Measurements from ENCODE around the gene WDPCP.
A peak's percentile ranks its signal among the peaks of the same experiment; 100 is the strongest.

DNA sequence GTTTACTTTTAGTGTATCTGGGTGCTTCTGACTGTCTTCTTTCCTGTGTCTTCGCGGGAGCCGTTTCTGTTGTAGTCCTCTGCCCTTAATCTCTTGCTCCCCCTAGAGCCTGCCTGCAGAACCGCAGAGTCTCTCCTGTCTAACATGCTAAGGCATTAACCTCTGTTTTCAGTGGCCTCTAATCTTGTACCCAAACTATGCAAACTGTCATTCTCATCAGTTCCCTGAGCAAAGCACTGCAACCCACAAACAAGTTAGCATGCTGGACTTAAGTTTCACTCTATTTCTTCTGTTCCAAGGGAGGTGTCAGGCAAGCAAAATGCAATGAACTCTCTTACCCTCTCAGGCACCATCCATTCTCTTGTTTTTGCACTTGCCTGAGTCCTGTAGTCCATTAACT, 399.3 kb downstream of the WDPCP start:
- TF ChIP-seq, protein P1, sequence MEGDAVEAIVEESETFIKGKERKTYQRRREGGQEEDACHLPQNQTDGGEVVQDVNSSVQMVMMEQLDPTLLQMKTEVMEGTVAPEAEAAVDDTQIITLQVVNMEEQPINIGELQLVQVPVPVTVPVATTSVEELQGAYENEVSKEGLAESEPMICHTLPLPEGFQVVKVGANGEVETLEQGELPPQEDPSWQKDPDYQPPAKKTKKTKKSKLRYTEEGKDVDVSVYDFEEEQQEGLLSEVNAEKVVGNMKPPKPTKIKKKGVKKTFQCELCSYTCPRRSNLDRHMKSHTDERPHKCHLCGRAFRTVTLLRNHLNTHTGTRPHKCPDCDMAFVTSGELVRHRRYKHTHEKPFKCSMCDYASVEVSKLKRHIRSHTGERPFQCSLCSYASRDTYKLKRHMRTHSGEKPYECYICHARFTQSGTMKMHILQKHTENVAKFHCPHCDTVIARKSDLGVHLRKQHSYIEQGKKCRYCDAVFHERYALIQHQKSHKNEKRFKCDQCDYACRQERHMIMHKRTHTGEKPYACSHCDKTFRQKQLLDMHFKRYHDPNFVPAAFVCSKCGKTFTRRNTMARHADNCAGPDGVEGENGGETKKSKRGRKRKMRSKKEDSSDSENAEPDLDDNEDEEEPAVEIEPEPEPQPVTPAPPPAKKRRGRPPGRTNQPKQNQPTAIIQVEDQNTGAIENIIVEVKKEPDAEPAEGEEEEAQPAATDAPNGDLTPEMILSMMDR (IDR thresholded peaks at IDR 0.05) = peak in 3 of 6 experiments; percentile 25 to 40 (median 37)
- TF ChIP-seq POLR2A (IDR thresholded peaks at IDR 0.05) = no peak
